Lung (tissue), 12 donors: ENCODE measurements around the gene TMEM250. TPM values are rescaled to one million over a fixed set of nuclear protein-coding genes. Genes with fewer than 3 reads are reported as not detected.
A peak's percentile ranks its signal among the peaks of the same experiment; 100 is the strongest.

Experiments used
- ATAC-seq: fragments of 200-7000 bp; cut with Tn5 transposase; one replicate; pipeline ENCODE4 v1.9.1; 2020; ENCODE audit warnings: moderate number of reproducible peaks; ENCODE audit not compliant: insufficient read depth, low FRiP score
- DNase-seq, 3 donors: peaks; one replicate each; pipeline ENCODE4 v3.0.0-alpha.2; 2013 to 2017
- H3K27ac ChIP-seq, 2 donors: one replicate each; pipeline ENCODE4 v1.5.1; 2013; ENCODE audit warnings: mild to moderate bottlenecking in 2 of 2, moderate library complexity in 2 of 2, control low read depth in 1 of 2, inconsistent platforms in 1 of 2, low read depth in 1 of 2, low read length in 1 of 2
- H3K27me3 ChIP-seq, 3 donors: one replicate each; pipeline ENCODE4 v1.5.1; 2013; ENCODE audit warnings: low read length in 2 of 3; ENCODE audit not compliant: control insufficient read depth in 3 of 3, insufficient read depth in 3 of 3
- H3K36me3 ChIP-seq, 4 donors: one replicate each; pipeline ENCODE4 v1.5.1; 2013; ENCODE audit warnings: low read length in 4 of 4, mild to moderate bottlenecking in 1 of 4, moderate library complexity in 1 of 4; ENCODE audit not compliant: control insufficient read depth in 4 of 4, insufficient read depth in 4 of 4
- H3K4me1 ChIP-seq, 5 donors: one replicate each; pipeline ENCODE4 v1.5.1; 2013; ENCODE audit warnings: low read length in 5 of 5, mild to moderate bottlenecking in 2 of 5, moderate library complexity in 1 of 5; ENCODE audit not compliant: control insufficient read depth in 5 of 5, insufficient read depth in 5 of 5
- H3K4me3 ChIP-seq: one replicate; pipeline ENCODE4 v1.5.1; 2013; ENCODE audit warnings: mild to moderate bottlenecking, control low read depth, moderate library complexity
- H3K9ac ChIP-seq, 2 donors: one replicate each; pipeline ENCODE4 v1.5.1; 2013; ENCODE audit warnings: low read length in 2 of 2, control low read depth in 1 of 2; ENCODE audit not compliant: insufficient read depth in 1 of 2
- H3K9me3 ChIP-seq, 4 donors: one replicate each; pipeline ENCODE4 v1.5.1; 2013; ENCODE audit warnings: low read length in 3 of 4, mild to moderate bottlenecking in 1 of 4, moderate library complexity in 1 of 4; ENCODE audit not compliant: control insufficient read depth in 4 of 4, insufficient read depth in 3 of 4
- CTCF ChIP-seq: IDR thresholded peaks from 2 replicates; pipeline ENCODE4 v1.5.1; 2012; ENCODE audit warnings: mild to moderate bottlenecking; ENCODE audit errors: control extremely low read depth, extremely low read depth
- WGBS, 2 donors: extraction: QIAGEN DNeasy Blood & Tissue Kit; methylation state at CpG; one replicate each; pipeline ENCODE4 v1.1.7; 2013; 5-methylcytosine and 5-hydroxymethylcytosine counted together
- polyA plus RNA-seq, 2 donors: library from polyadenylated mRNA; stranded (reverse); fragments of 200-250 nt; gene quantifications; one replicate each; pipeline ENCODE4 v1.2.1, GENCODE V29; 2013
- total RNA-seq, 2 donors: library from RNA; depleted of rRNA in 1 of 2; stranded (reverse); fragments of >200 nt in 1 of 2; gene quantifications; one replicate each; pipeline ENCODE4 v1.2.1, GENCODE V29; 2014 to 2021
- donor health status: control.
- donor health status: control.
- donor health status: Bipolar disorder and iron deficiency.
- donor health status: healthy.
- donor health status: DM: yes; HTN: yes; CAD: no.

Gene TMEM250
- total and polyA plus RNA-seq, 4 donors = 13.0 to 47.9 (median 27.2) TPM

GRCh38 chr9:136110082-136111061 is 8.3 kb downstream of the TMEM250 start:
- Histone ChIP-seq H3K4me3 (no peak overlapping the region), H3K9me3 (no peaks in the 10 kb centered on the region), H3K27ac (peak overlapping the region in 1 of 2 donors; percentile 21), H3K36me3 (peaks cover 0 to 7% (median 2%) of the 10 kb centered on the region in 4 donors), H3K9ac (no peak overlapping the region), H3K4me1 (peaks cover 9 to 39% (median 12%) of the 10 kb centered on the region in 5 donors), H3K27me3 (peaks cover 0 to 3% (median 0%) of the 10 kb centered on the region in 3 donors)
- peak; percentile 51 to 73 (median 71) for DNase-seq
- no peak for ATAC-seq
- TF ChIP-seq CTCF = no peak
- WGBS, 2 donors = 9 to 28% methylated on average over 36 to 42 of the region's 42 CpGs

GRCh38 chr9:136109351-136110081 is 9.2 kb downstream of the TMEM250 start:
- H3K27me3 ChIP-seq = peaks cover 0 to 3% (median 0%) of the 10 kb centered on the region in 3 donors
- H3K27ac ChIP-seq = peak overlapping the region; percentile 41 to 81
- WGBS, 2 donors = 1% methylated on average over 32 to 48 of the region's 48 CpGs
- H3K9ac ChIP-seq = no peak overlapping the region
- ATAC-seq (peak; percentile 84), DNase-seq (peak; percentile 94 to 97 (median 97))
- no peak for TF ChIP-seq CTCF
- H3K4me1 ChIP-seq = peaks cover 9 to 46% (median 14%) of the 10 kb centered on the region in 5 donors
- peaks cover 0 to 2% (median 0%) of the 10 kb centered on the region in 4 donors for H3K36me3 ChIP-seq
- H3K4me3 ChIP-seq = peak overlapping the region; percentile 12
- no peaks in the 10 kb centered on the region for H3K9me3 ChIP-seq

GRCh38 chr9:136108648-136109266 is 9.9 kb downstream of the TMEM250 start:
- no peak for TF ChIP-seq CTCF
- Histone ChIP-seq H3K9ac (no peak overlapping the region), H3K36me3 (no peaks in the 10 kb centered on the region), H3K4me3 (no peak overlapping the region), H3K4me1 (peaks cover 9 to 46% (median 14%) of the 10 kb centered on the region in 5 donors), H3K9me3 (no peaks in the 10 kb centered on the region), H3K27me3 (peaks cover 0 to 3% (median 0%) of the 10 kb centered on the region in 3 donors), H3K27ac (peak overlapping the region; percentile 41 to 81)
- 72 to 73% methylated on average over 27 of the region's 27 CpGs for WGBS, 2 donors
- ATAC-seq = no peak
- no peak for DNase-seq
